ENCODE measurements around the gene DNMT3A. TPM values are rescaled to one million over a fixed set of nuclear protein-coding genes. Genes with fewer than 3 reads are reported as not detected.

Gene DNMT3A
- total and polyA plus RNA-seq, 2 donors (not counting 1 experiment from before 2014, with no cell fraction given), result 8.9 to 24.5 TPM

DNA sequence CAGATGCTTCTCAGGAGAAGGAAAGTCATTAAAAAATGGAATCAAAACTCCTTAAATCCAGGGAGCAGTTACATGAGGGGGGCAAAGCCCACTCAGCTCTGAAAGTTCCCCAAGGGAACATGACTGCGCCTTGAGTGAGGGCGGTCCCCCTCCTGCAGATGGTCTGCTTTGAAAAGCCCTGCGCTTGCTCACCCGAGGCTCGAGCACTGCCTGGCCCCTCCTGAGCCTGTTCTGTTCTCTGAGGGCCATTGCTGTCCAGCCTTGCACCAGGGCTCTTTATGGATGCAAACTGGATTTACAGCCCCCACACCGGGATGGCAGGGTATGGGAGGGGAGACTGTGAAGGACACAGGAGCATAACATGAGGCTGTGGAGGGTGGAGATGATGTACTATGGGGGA, 37.8 kb upstream of the DNMT3A start:
- Histone ChIP-seq H3K79me2 (ENCODE audit: control insufficient read depth, insufficient read depth, low read length) (peaks cover 5% of the 10 kb centered on the region), H3K9ac (ENCODE audit: low read length) (no peak overlapping the region), H3K4me2 (replicated peaks; ENCODE audit: low read depth, low read length, poor library complexity, severe bottlenecking) (no peak overlapping the region), H4K20me1 (ENCODE audit: control insufficient read depth, insufficient read depth, low read length, poor library complexity, severe bottlenecking) (no peaks in the 10 kb centered on the region), H2AFZ (ENCODE audit: insufficient read depth, low read depth, low read length, poor library complexity, severe bottlenecking) (no peak overlapping the region), H3K27me3 (replicated peaks in 1 of 4; ENCODE audit: control extremely low read depth in 1 of 4, control insufficient read depth in 3 of 4, insufficient read depth in 4 of 4, low read length in 3 of 4) (no peaks in the 10 kb centered on the region), H3K36me3 (replicated peaks in 1 of 2; ENCODE audit: control extremely low read depth in 1 of 2, control insufficient read depth in 1 of 2, extremely low read depth in 1 of 2, insufficient read depth in 2 of 2, low read length in 1 of 2) (no peaks in the 10 kb centered on the region), H3K9me3 (ENCODE audit: control extremely low read depth in 1 of 3, control insufficient read depth in 2 of 3, insufficient read depth in 1 of 3, low read length in 2 of 3) (peaks cover 0 to 7% (median 0%) of the 10 kb centered on the region in 3 donors), H3K4me3 (ENCODE audit: control extremely low read depth in 1 of 5, extremely low read depth in 1 of 5, insufficient read depth in 1 of 5, low read depth in 2 of 5, low read length in 4 of 5) (no peak overlapping the region), H3K27ac (ENCODE audit: low read length in 2 of 2) (no peak overlapping the region), H3K4me1 (ENCODE audit: control insufficient read depth in 2 of 2, insufficient read depth in 2 of 2, low read length in 2 of 2) (peaks cover 31 to 41% of the 10 kb centered on the region in 2 donors)
- Mint-ChIP-seq H3K4me1 (peaks cover 34% of the 10 kb centered on the region), H3K4me3 (no peak overlapping the region), H3K9me3 (ENCODE audit: insufficient read depth) (no peaks in the 10 kb centered on the region), H3K27ac (no peak overlapping the region), H3K27me3 (no peaks in the 10 kb centered on the region)
- POLR2A ChIA-PET, result no interaction called here
- intact Hi-C loops (cut with micrococcal nuclease), result no loop called here
- TF ChIP-seq, protein P1, sequence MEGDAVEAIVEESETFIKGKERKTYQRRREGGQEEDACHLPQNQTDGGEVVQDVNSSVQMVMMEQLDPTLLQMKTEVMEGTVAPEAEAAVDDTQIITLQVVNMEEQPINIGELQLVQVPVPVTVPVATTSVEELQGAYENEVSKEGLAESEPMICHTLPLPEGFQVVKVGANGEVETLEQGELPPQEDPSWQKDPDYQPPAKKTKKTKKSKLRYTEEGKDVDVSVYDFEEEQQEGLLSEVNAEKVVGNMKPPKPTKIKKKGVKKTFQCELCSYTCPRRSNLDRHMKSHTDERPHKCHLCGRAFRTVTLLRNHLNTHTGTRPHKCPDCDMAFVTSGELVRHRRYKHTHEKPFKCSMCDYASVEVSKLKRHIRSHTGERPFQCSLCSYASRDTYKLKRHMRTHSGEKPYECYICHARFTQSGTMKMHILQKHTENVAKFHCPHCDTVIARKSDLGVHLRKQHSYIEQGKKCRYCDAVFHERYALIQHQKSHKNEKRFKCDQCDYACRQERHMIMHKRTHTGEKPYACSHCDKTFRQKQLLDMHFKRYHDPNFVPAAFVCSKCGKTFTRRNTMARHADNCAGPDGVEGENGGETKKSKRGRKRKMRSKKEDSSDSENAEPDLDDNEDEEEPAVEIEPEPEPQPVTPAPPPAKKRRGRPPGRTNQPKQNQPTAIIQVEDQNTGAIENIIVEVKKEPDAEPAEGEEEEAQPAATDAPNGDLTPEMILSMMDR (IDR thresholded peaks at IDR 0.05), result no peak
- TF ChIP-seq EZH2 (IDR thresholded peaks at IDR 0.05; ENCODE audit: borderline replicate concordance, insufficient read depth, low read depth, low read length, poor library complexity, severe bottlenecking), result no peak
- peak; percentile 8 for DNase-seq
- CTCF ChIA-PET, result no interaction called here
- no peak for ATAC-seq (ENCODE audit: low read depth)
- 96% methylated on average over 6 of the region's 6 CpGs for WGBS (ENCODE audit: insufficient coverage)

DNA sequence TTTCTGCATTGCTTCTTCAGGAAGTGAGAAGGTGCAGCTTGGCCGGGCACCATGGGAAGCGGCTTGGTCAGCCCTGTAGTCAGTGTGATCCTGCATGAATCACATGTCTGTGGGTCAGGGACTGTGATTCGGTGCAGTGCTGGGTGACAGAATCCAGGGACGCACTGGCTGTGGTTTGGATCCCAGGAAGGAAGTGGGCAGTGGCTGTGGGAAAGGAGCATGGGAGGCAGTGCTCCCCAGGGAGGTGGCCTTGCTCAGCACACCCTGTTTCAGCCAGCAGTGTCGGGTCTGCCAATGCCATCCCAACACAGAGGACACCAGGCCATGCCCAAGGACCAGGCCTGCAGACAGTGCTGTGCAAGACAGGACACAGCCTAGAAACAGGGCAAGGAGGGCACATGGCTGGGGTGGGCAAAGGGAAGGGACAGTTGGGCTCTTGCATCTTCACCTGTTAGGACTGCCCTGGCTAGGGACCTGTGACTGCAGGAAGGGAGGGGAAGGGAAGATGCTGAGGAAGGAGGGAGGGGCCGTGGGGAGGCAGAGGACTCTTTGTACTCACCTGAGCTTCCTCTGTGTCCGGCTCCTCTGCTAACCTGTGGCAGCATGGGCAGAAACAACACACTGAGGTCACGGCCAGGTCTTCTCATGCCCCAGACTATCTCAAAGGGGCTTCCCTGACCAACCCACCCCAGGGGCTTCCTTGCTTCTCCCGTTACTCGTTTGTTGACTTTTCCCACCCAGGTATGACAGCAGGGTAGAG, 37.2 kb upstream of the DNMT3A start:
- 75% methylated on average over 7 of the region's 10 CpGs for WGBS (ENCODE audit: insufficient coverage)
- intact Hi-C loops (cut with micrococcal nuclease), result no loop called here
- CTCF ChIA-PET, result interaction anchor here (0.9 to 4.3 kb wide), 2 partner anchors 15 to 69 kb away, joined by 3 to 109 read pairs; no protein-coding TSS in a partner anchor

More for the DNA sequence above, 37.2 kb upstream of the DNMT3A start:
- Histone ChIP-seq H2AFZ (ENCODE audit: insufficient read depth, low read depth, low read length, poor library complexity, severe bottlenecking) (no peak overlapping the region), H3K79me2 (ENCODE audit: control insufficient read depth, insufficient read depth, low read length) (peaks cover 5% of the 10 kb centered on the region), H4K20me1 (ENCODE audit: control insufficient read depth, insufficient read depth, low read length, poor library complexity, severe bottlenecking) (no peaks in the 10 kb centered on the region), H3K9ac (ENCODE audit: low read length) (no peak overlapping the region), H3K4me3 (ENCODE audit: control extremely low read depth in 1 of 5, extremely low read depth in 1 of 5, insufficient read depth in 1 of 5, low read depth in 2 of 5, low read length in 4 of 5) (no peak overlapping the region), H3K36me3 (replicated peaks in 1 of 2; ENCODE audit: control extremely low read depth in 1 of 2, control insufficient read depth in 1 of 2, extremely low read depth in 1 of 2, insufficient read depth in 2 of 2, low read length in 1 of 2) (no peaks in the 10 kb centered on the region), H3K27ac (ENCODE audit: low read length in 2 of 2) (no peak overlapping the region), H3K27me3 (replicated peaks in 1 of 4; ENCODE audit: control extremely low read depth in 1 of 4, control insufficient read depth in 3 of 4, insufficient read depth in 4 of 4, low read length in 3 of 4) (no peaks in the 10 kb centered on the region), H3K4me2 (replicated peaks; ENCODE audit: low read depth, low read length, poor library complexity, severe bottlenecking) (no peak overlapping the region), H3K9me3 (ENCODE audit: control extremely low read depth in 1 of 3, control insufficient read depth in 2 of 3, insufficient read depth in 1 of 3, low read length in 2 of 3) (peaks cover 0 to 7% (median 0%) of the 10 kb centered on the region in 3 donors), H3K4me1 (ENCODE audit: control insufficient read depth in 2 of 2, insufficient read depth in 2 of 2, low read length in 2 of 2) (peaks cover 31 to 41% of the 10 kb centered on the region in 2 donors)
- Mint-ChIP-seq H3K4me3 (no peak overlapping the region), H3K27me3 (no peaks in the 10 kb centered on the region), H3K4me1 (peaks cover 34% of the 10 kb centered on the region), H3K9me3 (ENCODE audit: insufficient read depth) (no peaks in the 10 kb centered on the region), H3K27ac (no peak overlapping the region)
- POLR2A ChIA-PET, result no interaction called here
- no peak for ATAC-seq (ENCODE audit: low read depth)
- TF ChIP-seq, protein P1 (IDR thresholded peaks at IDR 0.05), result no peak
- no peak for TF ChIP-seq EZH2 (IDR thresholded peaks at IDR 0.05; ENCODE audit: borderline replicate concordance, insufficient read depth, low read depth, low read length, poor library complexity, severe bottlenecking)
- peak; percentile 18 for DNase-seq

Data from B cell (primary cell).